Liver (tissue), 9 donors: ENCODE results near the gene YIPF1. TPM values are rescaled to one million over a fixed set of nuclear protein-coding genes. Genes with fewer than 3 reads are reported as not detected.

Source experiments
- DNase-seq: peaks from one replicate; pipeline ENCODE4 v3.0.0-alpha.2; 2017; ENCODE audit warnings: low spot score
- H3K27ac ChIP-seq, 2 donors: one replicate each; pipeline ENCODE4 v1.7.0; 2013; ENCODE audit warnings: inconsistent platforms in 2 of 2, low read length in 2 of 2, control low read depth in 1 of 2, low read depth in 1 of 2, mild to moderate bottlenecking in 1 of 2
- H3K27me3 ChIP-seq, 4 donors: one replicate each; pipeline versions ENCODE4 v1.6.1 to v1.7.0; 2013; ENCODE audit warnings: low read length in 3 of 4, inconsistent platforms in 1 of 4, mild to moderate bottlenecking in 1 of 4, moderate library complexity in 1 of 4; ENCODE audit not compliant: control insufficient read depth in 4 of 4, insufficient read depth in 4 of 4
- H3K36me3 ChIP-seq, 4 donors: one replicate each; pipeline versions ENCODE4 v1.6.1 to v1.7.0; 2013; ENCODE audit warnings: low read length in 3 of 4, mild to moderate bottlenecking in 3 of 4, low read depth in 1 of 4, moderate library complexity in 1 of 4; ENCODE audit not compliant: control insufficient read depth in 4 of 4, insufficient read depth in 3 of 4
- H3K4me1 ChIP-seq, 4 donors: one replicate each; pipeline versions ENCODE4 v1.6.1 to v1.7.0; 2013; ENCODE audit warnings: low read length in 3 of 4, mild to moderate bottlenecking in 3 of 4, moderate library complexity in 1 of 4; ENCODE audit not compliant: control insufficient read depth in 4 of 4, insufficient read depth in 4 of 4
- H3K4me3 ChIP-seq, 3 donors: one replicate each; pipeline versions ENCODE4 v1.6.1 to v1.7.0; 2013; ENCODE audit warnings: low read length in 3 of 3, control low read depth in 1 of 3, low read depth in 1 of 3, mild to moderate bottlenecking in 1 of 3
- H3K9ac ChIP-seq, 2 donors: one replicate each; pipeline ENCODE4 v1.7.0; 2013; ENCODE audit warnings: low read length in 2 of 2, mild to moderate bottlenecking in 2 of 2, moderate library complexity in 2 of 2, control low read depth in 1 of 2, low read depth in 1 of 2
- H3K9me3 ChIP-seq, 4 donors: one replicate each; pipeline versions ENCODE4 v1.6.1 to v1.7.0; 2013; ENCODE audit warnings: low read length in 3 of 4; ENCODE audit not compliant: control insufficient read depth in 4 of 4
- ATF3 ChIP-seq: IDR thresholded peaks from 2 replicates; pipeline ENCODE4 v1.6.1; 2016; ENCODE audit warnings: antibody characterized with exemption
- CTCF ChIP-seq: fragments of 150-350 bp; IDR thresholded peaks from 2 replicates; pipeline ENCODE4 v1.5.1; 2017; ENCODE audit warnings: improper control_type of control experiment, low read depth, low read length; ENCODE audit not compliant: missing input control
- EGR1 ChIP-seq, 2 donors: IDR thresholded peaks; 2 replicates each; pipeline ENCODE4 v1.6.1; 2016 to 2018; ENCODE audit warnings: antibody characterized with exemption in 2 of 2, low read depth in 2 of 2
- FOXA1 ChIP-seq: IDR thresholded peaks from 2 replicates; pipeline ENCODE4 v1.6.1; 2016; ENCODE audit warnings: antibody characterized with exemption
- FOXA2 ChIP-seq: IDR thresholded peaks from 2 replicates; pipeline ENCODE4 v1.6.1; 2016; ENCODE audit warnings: antibody characterized with exemption
- GABPA ChIP-seq, 2 donors: IDR thresholded peaks in 1 of 2; conservative IDR thresholded peaks in 1 of 2; 2 replicates each; pipeline ENCODE4 v1.6.1; 2016; ENCODE audit warnings: antibody characterized with exemption in 2 of 2, mild to moderate bottlenecking in 1 of 2, moderate library complexity in 1 of 2
- HNF4A ChIP-seq, 2 donors: conservative IDR thresholded peaks; 2 replicates each; pipeline ENCODE4 v1.6.1; 2016; ENCODE audit warnings: antibody characterized with exemption in 2 of 2, mild to moderate bottlenecking in 2 of 2
- HNF4G ChIP-seq: IDR thresholded peaks from 2 replicates; pipeline ENCODE4 v1.6.1; 2016; ENCODE audit warnings: antibody characterized with exemption
- JUND ChIP-seq, 2 donors: IDR thresholded peaks; 2 replicates each; pipeline ENCODE4 v1.6.1; 2016; ENCODE audit warnings: antibody characterized with exemption in 2 of 2
- MAX ChIP-seq: IDR thresholded peaks from 2 replicates; pipeline ENCODE4 v1.6.1; 2016; ENCODE audit warnings: antibody characterized with exemption
- NR2F2 ChIP-seq: IDR thresholded peaks from 2 replicates; pipeline ENCODE4 v1.6.1; 2016; ENCODE audit warnings: antibody characterized with exemption
- RAD21 ChIP-seq, 2 donors: IDR thresholded peaks; 2 replicates each; pipeline ENCODE4 v1.6.1; 2016; ENCODE audit warnings: antibody characterized with exemption in 2 of 2, mild to moderate bottlenecking in 2 of 2
- REST ChIP-seq: IDR thresholded peaks from 2 replicates; pipeline ENCODE4 v1.6.1; 2016; ENCODE audit warnings: antibody characterized with exemption, mild to moderate bottlenecking
- RXRA ChIP-seq, 2 donors: IDR thresholded peaks; 2 replicates each; pipeline ENCODE4 v1.6.1; 2017 to 2018; ENCODE audit warnings: antibody characterized with exemption in 2 of 2, mild to moderate bottlenecking in 1 of 2
- SP1 ChIP-seq: IDR thresholded peaks from 2 replicates; pipeline ENCODE4 v1.6.1; 2018; ENCODE audit warnings: antibody characterized with exemption, mild to moderate bottlenecking
- TAF1 ChIP-seq: conservative IDR thresholded peaks from 2 replicates; pipeline ENCODE4 v1.6.1; 2016; ENCODE audit warnings: antibody characterized with exemption, mild to moderate bottlenecking
- YY1 ChIP-seq: IDR thresholded peaks from 2 replicates; pipeline ENCODE4 v1.6.1; 2016; ENCODE audit warnings: antibody characterized with exemption, mild to moderate bottlenecking
- ZBTB33 ChIP-seq: IDR thresholded peaks from 2 replicates; pipeline ENCODE4 v1.6.1; 2016; ENCODE audit warnings: antibody characterized with exemption
- WGBS: extraction: QIAGEN DNeasy Blood & Tissue Kit; methylation state at CpG from one replicate; pipeline ENCODE4 v1.1.7; 2013; 5-methylcytosine and 5-hydroxymethylcytosine counted together
- polyA plus RNA-seq, 2 donors: library from polyadenylated mRNA; stranded (reverse) in 1 of 2; unstranded in 1 of 2; fragments of 200-250 nt in 1 of 2; fragments of >200 nt in 1 of 2; fragmentation: Nextera tagmentation in 1 of 2; extraction: Ambion mirVana in 1 of 2; gene quantifications; one replicate each; pipeline versions ENCODE4 v1.2.1 to v1.2.3, GENCODE V29; 2013 to 2015
- total RNA-seq, 2 donors: library from RNA; depleted of rRNA; stranded (reverse); fragments of >200 nt; gene quantifications; one replicate each; pipeline ENCODE4 v1.2.3, GENCODE V29; 2014
- donor health status: healthy.
- donor health status: healthy.
- donor health status: healthy.
- donor health status: healthy.
- donor health status: healthy.

Gene YIPF1
- total and polyA plus RNA-seq, 4 donors = 19.9 to 29.6 (median 28.1) TPM

GRCh38 chr1:53938136-53938830, 48.7 kb upstream of the YIPF1 start:
- H3K9ac ChIP-seq = no peak overlapping the region
- WGBS = 96% methylated on average over 4 of the region's 4 CpGs
- no peak overlapping the region for H3K4me3 ChIP-seq
- no peaks in the 10 kb centered on the region for H3K27me3 ChIP-seq
- no peak overlapping the region for H3K27ac ChIP-seq
- peaks cover 0 to 3% (median 1%) of the 10 kb centered on the region in 4 donors for H3K36me3 ChIP-seq
- DNase-seq = no peak
- TF ChIP-seq TAF1 (no peak), NR2F2 (no peak), ATF3 (no peak), YY1 (no peak), HNF4G (no peak), FOXA2 (no peak), MAX (no peak), FOXA1 (no peak), REST (no peak), GABPA (IDR thresholded peaks at IDR 0.05 in 1 of 2, conservative IDR thresholded peaks at IDR 0.05 in 1 of 2) (no peak), ZBTB33 (no peak), CTCF (no peak), RAD21 (IDR thresholded peaks at IDR 0.05) (no peak), EGR1 (IDR thresholded peaks at IDR 0.05; ENCODE audit: low read depth in 2 of 2) (no peak), JUND (IDR thresholded peaks at IDR 0.05) (no peak), SP1 (no peak), HNF4A (conservative IDR thresholded peaks at IDR 0.05) (no peak), RXRA (IDR thresholded peaks at IDR 0.05) (no peak)
- peaks cover 0 to 4% (median under 1%) of the 10 kb centered on the region in 4 donors for H3K9me3 ChIP-seq
- H3K4me1 ChIP-seq = peaks cover 0 to 2% (median 0%) of the 10 kb centered on the region in 4 donors
